HUES64 (cell line): ENCODE data around the gene DIP2C.
"Not testable (repeated sequence)": the region's sequence is repeated elsewhere in the genome, so short reads cannot be mapped to it uniquely, and the experiment has no call there.

Experiments
- H3K27ac ChIP-seq: 2 replicates; pipeline ENCODE4 v1.7.0; 2013; ENCODE audit warnings: low read depth, low read length, inconsistent platforms
- H3K27me3 ChIP-seq: 2 replicates; pipeline ENCODE4 v1.6.1; 2013; ENCODE audit warnings: mild to moderate bottlenecking, low read length; ENCODE audit not compliant: insufficient read depth
- H3K36me3 ChIP-seq: 2 replicates; pipeline ENCODE4 v1.6.1; 2013; ENCODE audit warnings: mild to moderate bottlenecking, low read length; ENCODE audit not compliant: insufficient read depth
- H3K4me1 ChIP-seq: 2 replicates; pipeline ENCODE4 v1.6.1; 2013; ENCODE audit warnings: mild to moderate bottlenecking, low read length, moderate library complexity; ENCODE audit not compliant: insufficient read depth
- H3K4me3 ChIP-seq: 2 replicates; pipeline ENCODE4 v1.5.1; 2013; ENCODE audit warnings: mild to moderate bottlenecking, low read length, moderate library complexity
- H3K9ac ChIP-seq: 2 replicates; pipeline ENCODE4 v1.6.1; 2013; ENCODE audit warnings: mild to moderate bottlenecking, low read depth, low read length
- H3K9me3 ChIP-seq: 2 replicates; pipeline ENCODE4 v1.6.1; 2013; ENCODE audit warnings: low read depth, low read length; ENCODE audit not compliant: insufficient read depth
- WGBS: fragments of 150-250, 120-280 bp; methylation state at CpG from one replicate; pipeline ENCODE4 v1.1.7; 2013; ENCODE audit warnings: missing lambda C conversion rate; 5-methylcytosine and 5-hydroxymethylcytosine counted together

Gene DIP2C

GRCh38 chr10:327889-328852 is 361.3 kb downstream of the DIP2C start:
- Histone ChIP-seq H3K36me3 (peaks cover 17% of the 10 kb centered on the region; the same call in 1 of the 2 replicates), H3K4me1 (no peaks in the 10 kb centered on the region), H3K27me3 (no peaks in the 10 kb centered on the region), H3K9me3 (no peaks in the 10 kb centered on the region), H3K4me3 (no peak overlapping the region), H3K27ac (no peak overlapping the region), H3K9ac (no peak overlapping the region)
- 93% methylated on average over 21 of the region's 22 CpGs for WGBS

DNA sequence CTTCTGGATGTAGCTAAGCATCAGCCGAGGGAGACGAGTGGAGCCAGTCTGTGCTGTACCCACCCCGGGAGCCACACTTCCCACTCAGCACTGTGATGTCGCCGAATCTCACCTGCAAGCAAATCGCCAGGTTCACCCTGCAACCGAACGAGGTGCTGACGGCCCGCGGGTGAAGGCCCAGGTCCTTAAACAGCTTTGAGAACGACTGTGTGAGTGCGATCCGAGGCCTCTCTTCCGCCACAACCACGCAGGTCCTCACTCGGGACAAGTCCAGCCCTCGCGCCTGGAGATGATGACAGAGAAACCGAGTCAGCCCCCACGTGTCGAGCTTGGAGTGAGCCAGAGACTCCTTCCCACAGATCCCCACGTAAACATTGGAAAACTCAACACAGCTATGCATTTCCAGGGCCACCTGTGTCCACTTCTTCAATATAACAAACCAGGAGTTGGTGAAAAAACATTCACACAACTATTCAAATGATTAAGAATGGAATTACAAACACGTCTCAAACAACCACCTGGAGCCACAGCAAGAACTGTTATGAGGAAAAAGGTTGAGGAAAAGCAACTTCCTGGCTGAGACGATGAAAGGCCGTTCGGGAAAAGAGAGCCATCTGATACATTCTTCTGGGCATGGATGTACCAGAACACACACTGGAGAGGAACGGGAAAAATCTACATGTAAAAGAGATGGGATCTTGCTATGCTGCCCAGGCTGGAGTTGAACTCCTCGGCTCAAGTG is 362.4 kb downstream of the DIP2C start:
- H3K4me1 ChIP-seq, result no peaks in the 10 kb centered on the region
- H3K36me3 ChIP-seq, result peaks cover 17% of the 10 kb centered on the region; the same call in 1 of the 2 replicates
- H3K4me3 ChIP-seq, result no peak overlapping the region
- H3K27ac ChIP-seq, result no peak overlapping the region
- no peaks in the 10 kb centered on the region for H3K9me3 ChIP-seq
- WGBS, result 96% methylated on average over 28 of the region's 29 CpGs
- no peaks in the 10 kb centered on the region for H3K27me3 ChIP-seq
- H3K9ac ChIP-seq, result no peak overlapping the region

DNA sequence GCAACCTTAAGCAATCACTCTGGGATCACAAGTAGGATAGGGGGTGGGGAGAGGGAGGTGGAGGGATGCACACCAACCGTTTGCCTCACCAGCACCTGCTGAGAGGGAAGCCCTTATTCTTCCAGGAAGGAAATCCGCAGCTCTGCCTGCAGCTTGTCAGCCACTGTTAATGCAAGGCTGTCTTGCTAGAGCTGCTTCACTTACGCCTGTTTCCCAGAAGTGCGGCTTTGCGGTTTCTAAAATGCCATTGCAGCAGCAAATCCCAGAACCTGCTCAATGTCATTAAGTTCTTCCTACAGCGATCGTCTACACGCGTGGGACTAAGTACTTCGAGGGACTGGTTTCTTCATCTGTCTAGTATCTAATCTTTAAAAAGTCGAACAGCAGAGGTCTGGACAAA is 363.1 kb downstream of the DIP2C start:
- no peaks in the 10 kb centered on the region for H3K27me3 ChIP-seq
- H3K27ac ChIP-seq, result no peak overlapping the region
- no peaks in the 10 kb centered on the region for H3K9me3 ChIP-seq
- no peak overlapping the region for H3K9ac ChIP-seq
- H3K36me3 ChIP-seq, result peaks cover 17% of the 10 kb centered on the region; the same call in 1 of the 2 replicates
- H3K4me1 ChIP-seq, result no peaks in the 10 kb centered on the region
- no peak overlapping the region for H3K4me3 ChIP-seq
- 89% methylated on average over 11 of the region's 11 CpGs for WGBS

GRCh38 chr10:325282-325681 is 364.2 kb downstream of the DIP2C start:
- H3K36me3 ChIP-seq, result peaks cover 17% of the 10 kb centered on the region; the same call in 1 of the 2 replicates
- H3K27me3 ChIP-seq, result no peaks in the 10 kb centered on the region
- no peak overlapping the region for H3K4me3 ChIP-seq
- no peak overlapping the region for H3K9ac ChIP-seq
- no peak overlapping the region for H3K27ac ChIP-seq
- no peaks in the 10 kb centered on the region for H3K4me1 ChIP-seq
- H3K9me3 ChIP-seq, result no peaks in the 10 kb centered on the region
- 94% methylated on average over 8 of the region's 8 CpGs for WGBS

DNA sequence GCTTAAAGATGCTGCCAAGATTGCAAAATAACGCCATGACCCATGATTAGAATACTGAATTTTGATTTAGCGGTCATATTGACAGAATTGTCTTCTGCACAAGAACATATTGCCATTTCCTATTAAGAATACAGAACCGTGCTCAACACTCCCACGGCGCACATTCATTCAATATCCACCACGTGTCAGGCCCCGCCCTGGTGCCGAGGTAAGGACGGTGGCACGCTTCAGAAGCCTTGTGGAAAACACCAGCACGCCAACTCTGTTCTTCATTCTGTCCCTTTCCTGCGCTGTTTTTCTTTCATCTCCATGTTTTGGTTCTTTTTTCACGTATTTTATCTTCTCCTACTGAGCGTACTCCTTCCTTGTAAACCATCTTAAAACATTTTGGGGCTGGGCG is 364.9 kb downstream of the DIP2C start:
- no peaks in the 10 kb centered on the region for H3K4me1 ChIP-seq
- no peak overlapping the region for H3K9ac ChIP-seq
- WGBS, result 95% methylated on average over 15 of the region's 15 CpGs
- peaks cover 17% of the 10 kb centered on the region; the same call in 1 of the 2 replicates for H3K36me3 ChIP-seq
- H3K9me3 ChIP-seq, result no peaks in the 10 kb centered on the region
- no peak overlapping the region for H3K27ac ChIP-seq
- no peak overlapping the region for H3K4me3 ChIP-seq
- no peaks in the 10 kb centered on the region for H3K27me3 ChIP-seq

DNA sequence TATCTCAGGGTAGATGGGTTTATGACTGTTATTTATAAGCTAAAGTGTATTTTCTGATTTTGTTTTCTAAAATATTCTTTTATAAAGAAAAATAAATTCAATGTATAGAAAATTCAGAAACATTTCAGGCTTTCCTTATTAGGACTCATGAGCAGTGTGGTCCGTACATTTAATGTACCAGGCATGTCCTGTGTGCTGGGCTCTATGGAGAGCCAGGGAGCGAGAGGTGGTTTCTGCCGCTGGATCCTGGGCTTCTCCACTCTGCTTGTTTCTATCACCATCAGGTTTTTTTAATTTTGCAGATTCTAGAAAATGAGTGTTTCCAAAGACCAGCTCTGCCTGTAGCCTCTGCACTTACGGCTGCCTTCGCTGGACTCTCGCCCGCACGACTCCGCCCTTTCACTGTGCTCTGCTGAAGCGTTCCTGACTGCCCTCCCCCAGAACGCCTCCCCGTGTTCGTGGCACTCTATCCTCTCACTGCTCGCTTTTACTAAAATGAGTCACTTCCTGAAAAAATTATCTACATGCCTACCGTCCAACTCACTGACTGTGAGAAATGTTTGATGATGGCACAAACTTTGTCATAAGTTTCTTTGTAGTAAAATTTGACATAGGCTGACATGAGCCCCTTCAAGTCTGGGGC is 365.7 kb downstream of the DIP2C start:
- peaks cover 17% of the 10 kb centered on the region; the same call in 1 of the 2 replicates for H3K36me3 ChIP-seq
- no peaks in the 10 kb centered on the region for H3K9me3 ChIP-seq
- no peak overlapping the region for H3K27ac ChIP-seq
- H3K9ac ChIP-seq, result no peak overlapping the region
- no peaks in the 10 kb centered on the region for H3K4me1 ChIP-seq
- 92% methylated on average over 14 of the region's 15 CpGs for WGBS
- H3K27me3 ChIP-seq, result no peaks in the 10 kb centered on the region
- no peak overlapping the region for H3K4me3 ChIP-seq

GRCh38 chr10:323046-323445 is 366.4 kb downstream of the DIP2C start:
- H3K27me3 ChIP-seq, H3K27ac ChIP-seq, H3K4me1 ChIP-seq, H3K9me3 ChIP-seq, H3K4me3 ChIP-seq, H3K9ac ChIP-seq: not testable (repeated sequence)
- 91% methylated on average over 25 of the region's 43 CpGs for WGBS
- H3K36me3 ChIP-seq, result peaks cover 17% of the 10 kb centered on the region; the same call in 1 of the 2 replicates

DNA sequence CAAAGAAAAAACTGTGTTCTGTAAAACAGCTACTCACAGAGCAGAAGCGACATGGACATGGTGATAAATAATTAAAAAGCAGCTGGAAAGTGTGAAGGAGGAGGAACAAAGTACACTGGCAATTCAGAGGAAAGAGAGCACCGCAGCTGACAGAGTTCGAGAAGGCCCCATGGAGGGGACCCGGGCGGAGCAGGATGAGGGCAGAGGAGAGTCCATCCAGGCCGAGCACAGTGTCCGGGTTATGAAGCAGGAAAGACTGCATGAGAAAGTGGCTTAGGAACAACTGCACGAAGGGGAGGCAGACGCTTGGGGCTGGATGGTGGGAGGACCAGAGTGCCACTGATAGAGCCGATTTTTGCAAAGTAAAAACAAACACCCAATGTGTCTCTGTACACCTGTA is 368.7 kb downstream of the DIP2C start:
- H3K36me3 ChIP-seq, result peaks cover 9% of the 10 kb centered on the region; the same call in 1 of the 2 replicates
- H3K27ac ChIP-seq, result no peak overlapping the region
- no peaks in the 10 kb centered on the region for H3K9me3 ChIP-seq
- H3K27me3 ChIP-seq, result no peaks in the 10 kb centered on the region
- 93% methylated on average over 10 of the region's 10 CpGs for WGBS
- H3K9ac ChIP-seq, result no peak overlapping the region
- no peaks in the 10 kb centered on the region for H3K4me1 ChIP-seq
- H3K4me3 ChIP-seq, result no peak overlapping the region

GRCh38 chr10:317926-318325 is 371.5 kb downstream of the DIP2C start:
- no peaks in the 10 kb centered on the region for H3K4me1 ChIP-seq
- H3K4me3 ChIP-seq, result no peak overlapping the region
- WGBS, result 96% methylated on average over 12 of the region's 12 CpGs
- no peak overlapping the region for H3K27ac ChIP-seq
- H3K9me3 ChIP-seq, result no peaks in the 10 kb centered on the region
- no peaks in the 10 kb centered on the region; the same call in 1 of the 2 replicates for H3K36me3 ChIP-seq
- H3K27me3 ChIP-seq, result no peaks in the 10 kb centered on the region
- no peak overlapping the region for H3K9ac ChIP-seq

DNA sequence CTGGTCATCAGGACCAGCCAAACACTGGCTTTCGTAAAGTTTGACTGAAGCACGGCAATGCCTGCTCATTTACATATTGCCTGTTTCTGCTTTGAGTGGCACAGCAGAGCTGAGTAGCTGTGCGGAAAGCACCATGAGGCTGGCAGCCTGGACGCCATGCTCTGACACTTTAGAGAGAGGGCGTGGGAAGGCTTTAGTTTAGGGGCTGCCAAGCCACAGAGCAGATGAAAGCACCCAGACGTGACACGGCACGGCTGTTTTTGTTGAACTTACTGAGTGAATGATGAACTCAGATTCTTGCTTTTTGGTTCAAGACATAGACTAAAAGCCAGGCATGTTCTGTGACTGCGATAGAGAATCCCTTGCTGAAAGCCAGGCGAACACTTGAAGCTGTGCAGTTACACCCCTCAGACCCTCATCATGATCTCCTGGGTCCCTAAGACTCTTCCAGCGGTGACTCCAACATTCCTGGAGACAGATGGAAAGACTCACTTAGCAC is 372.1 kb downstream of the DIP2C start:
- no peak overlapping the region for H3K27ac ChIP-seq
- no peaks in the 10 kb centered on the region; the same call in 1 of the 2 replicates for H3K36me3 ChIP-seq
- WGBS, result 86% methylated on average over 11 of the region's 11 CpGs
- no peaks in the 10 kb centered on the region for H3K27me3 ChIP-seq
- no peaks in the 10 kb centered on the region for H3K9me3 ChIP-seq
- H3K4me1 ChIP-seq, result no peaks in the 10 kb centered on the region
- no peak overlapping the region for H3K9ac ChIP-seq
- no peak overlapping the region for H3K4me3 ChIP-seq
